OCI-LY7 (cell line): ENCODE results near the gene TRPM3.

Source experiments
- CTCF ChIP-seq: fragments of 200-600 bp; sonication (generic); conservative IDR thresholded peaks from 2 replicates; pipeline ENCODE4 v1.5.1; 2014; ENCODE audit warnings: mild to moderate bottlenecking, antibody characterized with exemption, low read length, moderate library complexity, mixed read lengths
- EZH2phosphoT487 ChIP-seq: fragments of 200-600 bp; sonication (generic); IDR thresholded peaks from 2 replicates; pipeline ENCODE4 v1.6.1; 2018; ENCODE audit warnings: low read depth, borderline replicate concordance, mild to moderate bottlenecking, mixed run types, antibody characterized with exemption, low read length, moderate library complexity, mixed read lengths

- TF ChIP-seq CTCF (no peak), EZH2phosphoT487 (no peak)
Measured at GRCh38 chr9:70525519-70525918, 595.9 kb downstream of the TRPM3 start.
